SK-N-MC (cell line): ENCODE data around the gene TECPR2.

Source experiments
- EZH2 ChIP-seq: fragments of 200-600 bp; sonication (generic); IDR thresholded peaks from one replicate; pipeline ENCODE4 v1.6.1; 2017; ENCODE audit warnings: antibody characterized with exemption
- FOXP2 ChIP-seq: optimal IDR thresholded peaks from 2 replicates; pipeline ENCODE3; 2011; ENCODE audit warnings: mild to moderate bottlenecking, moderate library complexity; ENCODE audit not compliant: insufficient read depth; ENCODE audit errors: extremely low read length, control extremely low read depth
- POLR2AphosphoS5 ChIP-seq: IDR thresholded peaks from 2 replicates; pipeline ENCODE4 v1.6.1; 2012; ENCODE audit warnings: mild to moderate bottlenecking, low read depth, low read length, borderline replicate concordance

- TF ChIP-seq EZH2 (no peak), POLR2AphosphoS5 (no peak), FOXP2 (no peak)
These were observed 121.6 kb downstream of the TECPR2 start for GRCh38 chr14:102484316-102484715.
